Renal pelvis (tissue), 4 donors: ENCODE data around the gene HAGHL. TPM values are rescaled to one million over a fixed set of nuclear protein-coding genes. Genes with fewer than 3 reads are reported as not detected.
"Not testable (repeated sequence)": the region's sequence is repeated elsewhere in the genome, so short reads cannot be mapped to it uniquely, and the experiment has no call there.

Experiments used
- DNase-seq: peaks from one replicate; pipeline ENCODE4 v3.0.0-alpha.2; 2013
- polyA plus RNA-seq, 3 donors: library from polyadenylated mRNA; unstranded; fragments of 120-200 nt; gene quantifications; one replicate each; pipeline ENCODE4 v1.2.1, GENCODE V29; 2013; ENCODE audit not compliant: insufficient read length in 3 of 3

Gene HAGHL
- polyA plus RNA-seq, 3 donors = 4.6 to 8.5 (median 4.8) TPM

GRCh38 chr16:769184-769784 is 42.4 kb downstream of the HAGHL start:
- DNase-seq = no peak

DNA sequence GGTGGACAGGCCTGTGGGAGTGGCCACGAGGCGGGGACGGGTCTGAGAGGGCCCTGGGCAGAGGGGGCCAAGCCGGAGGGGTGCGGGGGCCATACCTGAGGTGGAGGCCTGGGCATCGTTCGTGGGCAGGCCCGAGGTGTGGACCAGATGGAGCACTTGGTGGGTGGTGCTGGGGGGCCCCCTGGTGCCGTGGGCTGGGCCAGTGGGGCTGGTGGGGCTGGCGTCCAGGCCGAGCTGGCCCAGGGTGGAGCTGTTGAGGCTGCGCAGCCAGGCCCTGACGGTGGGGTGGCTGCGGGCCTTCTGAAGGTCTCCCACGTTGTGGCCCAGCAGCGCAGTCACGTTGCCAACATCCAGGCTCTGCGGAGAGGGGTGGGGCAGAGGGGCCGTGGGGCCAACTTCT is 43.0 kb downstream of the HAGHL start:
- DNase-seq = no peak

DNA sequence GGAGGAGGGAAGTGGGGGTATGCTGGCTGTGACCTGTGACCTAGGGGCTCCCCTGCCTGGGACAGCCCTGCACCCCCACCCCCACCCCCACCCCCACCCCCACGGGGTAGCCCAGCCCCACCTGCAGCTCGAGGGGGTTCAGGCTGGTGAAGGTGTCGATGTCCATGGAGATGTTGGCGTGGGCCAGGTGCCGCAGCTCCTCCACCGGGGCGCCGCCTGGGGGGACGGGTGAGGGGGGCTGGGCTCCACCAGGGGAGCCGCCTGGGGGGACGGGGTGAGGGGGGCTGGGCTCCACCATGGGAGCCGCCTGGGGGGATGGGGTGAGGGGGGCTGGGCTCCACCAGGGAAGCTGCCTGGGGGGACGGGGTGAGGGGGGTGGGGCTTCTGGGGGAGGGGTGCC is 43.5 kb downstream of the HAGHL start:
- DNase-seq = no peak

DNA sequence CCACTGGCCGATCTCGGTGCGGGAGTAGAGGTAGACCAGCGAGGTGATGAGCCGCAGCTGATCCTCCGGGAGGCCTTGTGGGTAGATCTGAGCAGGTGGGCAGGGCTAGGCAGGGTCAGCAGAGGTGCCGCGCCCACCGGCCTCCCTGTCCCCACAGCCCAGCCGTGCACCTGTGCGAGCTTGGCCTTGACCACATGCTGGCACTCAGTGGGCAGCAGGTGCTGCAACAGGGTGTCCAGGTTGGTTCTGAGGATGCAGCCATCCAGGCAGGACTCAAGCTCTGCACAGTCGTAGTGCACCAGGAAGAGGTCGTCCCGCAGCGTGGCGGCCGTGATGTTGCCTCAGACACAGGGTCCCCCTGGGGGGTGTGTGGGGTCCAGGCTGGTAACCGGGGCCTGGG is 46.1 kb downstream of the HAGHL start:
- DNase-seq = no peak

GRCh38 chr16:774086-775001 is 47.4 kb downstream of the HAGHL start:
- DNase-seq = no peak

DNA sequence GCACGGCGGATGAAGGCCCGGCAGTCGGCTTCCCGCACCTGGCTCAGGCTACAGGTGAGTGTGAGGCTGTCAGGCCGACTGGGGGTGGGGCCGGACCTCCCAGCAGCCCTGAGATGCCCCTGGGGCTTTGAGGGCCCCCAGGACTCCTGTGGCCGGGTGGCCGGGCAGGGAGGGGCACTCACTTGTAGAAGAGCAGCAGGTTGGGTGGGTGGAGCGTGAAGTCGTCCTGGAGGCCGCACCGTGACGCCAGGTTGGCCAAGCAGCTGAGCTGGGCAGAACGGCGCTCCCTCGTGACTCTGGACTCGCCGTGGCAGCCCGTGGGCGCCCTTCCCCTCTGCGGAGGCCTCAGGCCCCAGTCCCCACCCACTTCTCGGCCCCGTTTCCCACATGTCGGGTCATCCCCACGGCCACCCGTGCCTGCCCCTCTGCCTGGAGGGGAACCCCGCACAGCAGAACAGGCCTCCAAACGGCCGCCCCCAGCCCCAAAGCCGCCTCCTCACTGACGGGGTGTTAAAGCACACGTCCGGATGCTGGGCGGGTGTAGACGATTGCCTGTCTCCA is 48.4 kb downstream of the HAGHL start:
- DNase-seq = no peak

- not testable (repeated sequence) for DNase-seq
These were observed 49.4 kb downstream of the HAGHL start for GRCh38 chr16:776298-776697.

- no peak for DNase-seq
These were observed 49.9 kb downstream of the HAGHL start for GRCh38 chr16:776824-777223.

- no peak for DNase-seq
These were observed 50.9 kb downstream of the HAGHL start for GRCh38 chr16:777826-778225.

GRCh38 chr16:778447-778846 is 51.5 kb downstream of the HAGHL start:
- DNase-seq = no peak

DNA sequence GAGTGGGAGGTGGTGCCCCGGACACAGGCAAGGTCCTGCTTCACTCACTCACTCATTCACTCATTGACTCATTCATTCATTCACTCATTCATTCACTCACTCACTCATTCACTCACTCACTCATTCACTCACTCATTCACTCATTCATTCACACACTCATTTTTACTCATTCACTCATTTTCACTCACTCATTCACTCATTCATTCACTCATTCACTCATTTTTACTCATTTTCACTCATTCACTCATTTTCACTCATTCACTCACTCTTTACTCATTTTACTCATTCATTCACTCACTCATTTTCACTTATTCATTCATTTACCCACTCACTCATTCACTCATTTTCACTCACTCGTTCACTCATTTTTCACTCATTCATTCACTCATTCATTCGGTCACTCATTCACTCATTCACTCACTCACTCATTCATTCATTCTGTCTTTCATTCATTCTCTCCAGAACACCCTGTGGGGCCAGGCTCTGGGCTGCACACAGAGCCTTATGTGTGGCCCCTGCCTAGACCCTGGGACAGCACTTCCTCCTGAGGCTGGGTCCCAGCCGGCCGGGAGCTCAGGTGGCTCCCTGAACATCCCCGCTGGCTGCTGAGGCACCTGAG is 52.1 kb downstream of the HAGHL start:
- no peak for DNase-seq

Other genes starting within 250 kb of the HAGHL start
- 10 to 100 TPM; 33.2 to 40.3 (median 36.7) TPM for gene CAPN15, start 199.4 kb upstream of the HAGHL start, polyA plus RNA-seq
- 10 to 100 TPM; 16.0 to 17.8 (median 16.5) TPM for gene PRR35, start 166.7 kb upstream of the HAGHL start, polyA plus RNA-seq
- gene NHLRC4, start 160.1 kb upstream of the HAGHL start, polyA plus RNA-seq = 1 to 10 TPM; 9.0 to 9.6 (median 9.3) TPM
- gene PIGQ, start 157.1 kb upstream of the HAGHL start, polyA plus RNA-seq = 10 to 100 TPM; 67.1 to 99.6 (median 85.4) TPM
- 10 to 100 TPM; 24.5 to 33.9 (median 24.6) TPM for gene RAB40C, start 137.0 kb upstream of the HAGHL start, polyA plus RNA-seq
- gene WFIKKN1, start 96.1 kb upstream of the HAGHL start, polyA plus RNA-seq = 1 to 10 TPM; 2.2 to 2.8 (median 2.3) TPM
- 10 to 100 TPM; 51.4 to 71.5 (median 67.8) TPM for gene METTL26, start 90.8 kb upstream of the HAGHL start, polyA plus RNA-seq
- 10 to 100 TPM; 25.5 to 27.4 (median 25.7) TPM for gene MCRIP2, start 85.3 kb upstream of the HAGHL start, polyA plus RNA-seq
- 10 to 100 TPM; 44.3 to 67.4 (median 52.0) TPM for gene WDR90, start 77.7 kb upstream of the HAGHL start, polyA plus RNA-seq
- 100 to 1,000 TPM in 1 of 3 donors, 10 to 100 TPM in 2; 85.9 to 117 (median 97.9) TPM for gene RHOT2, start 59.0 kb upstream of the HAGHL start, polyA plus RNA-seq
- 1 to 10 TPM; 1.6 to 2.5 (median 1.8) TPM for gene RHBDL1, start 51.4 kb upstream of the HAGHL start, polyA plus RNA-seq
- gene STUB1, start 46.7 kb upstream of the HAGHL start, polyA plus RNA-seq = 100 to 1,000 TPM; 109 to 133 (median 128) TPM
- gene JMJD8, start 42.8 kb upstream of the HAGHL start, polyA plus RNA-seq = 10 to 100 TPM; 75.1 to 80.9 (median 75.2) TPM
- gene WDR24, start 36.7 kb upstream of the HAGHL start, polyA plus RNA-seq = 10 to 100 TPM; 14.6 to 16.3 (median 15.4) TPM
- gene FBXL16, start 21.3 kb upstream of the HAGHL start, polyA plus RNA-seq = 1 to 10 TPM; 1.1 to 2.8 (median 1.9) TPM
- gene METRN, start 12.0 kb upstream of the HAGHL start, polyA plus RNA-seq = 10 to 100 TPM in 2 of 3 donors, 1 to 10 TPM in 1; 7.3 to 16.0 (median 12.8) TPM
- 10 to 100 TPM; 18.9 to 24.3 (median 22.5) TPM for gene ANTKMT, start 6.0 kb upstream of the HAGHL start, polyA plus RNA-seq
- gene CCDC78, start 663 bp upstream of the HAGHL start, polyA plus RNA-seq = 1 to 10 TPM; 2.5 to 4.8 (median 3.6) TPM
- 10 to 100 TPM; 27.1 to 34.9 (median 27.3) TPM for gene CIAO3, start 13.9 kb downstream of the HAGHL start, polyA plus RNA-seq
- 10 to 100 TPM; 12.9 to 21.3 (median 17.4) TPM for gene MSLN, start 33.6 kb downstream of the HAGHL start, polyA plus RNA-seq
- gene RPUSD1, start 61.3 kb downstream of the HAGHL start, polyA plus RNA-seq = 10 to 100 TPM; 13.5 to 19.3 (median 18.6) TPM
- 10 to 100 TPM; 31.8 to 34.3 (median 32.0) TPM for gene CHTF18, start 61.5 kb downstream of the HAGHL start, polyA plus RNA-seq
- under 1 TPM; 0.39 to 0.47 (median 0.41) TPM for gene GNG13, start 73.6 kb downstream of the HAGHL start, polyA plus RNA-seq
- 10 to 100 TPM; 17.9 to 26.7 (median 22.0) TPM for gene LMF1, start 243.9 kb downstream of the HAGHL start, polyA plus RNA-seq